SKM-1 treated with dmso at 0.1 percent for 144 hours (cell line): ENCODE results near the gene CRIP3.
"Not testable (repeated sequence)": the region's sequence is repeated elsewhere in the genome, so short reads cannot be mapped to it uniquely, and the experiment has no call there.

Experiments used
- DNase-seq: peaks from one replicate; lab custom pipeline; 2025; ENCODE audit not compliant: unreplicated experiment; lab: John Stamatoyannopoulos, UW

The CRIP3 gene

DNA sequence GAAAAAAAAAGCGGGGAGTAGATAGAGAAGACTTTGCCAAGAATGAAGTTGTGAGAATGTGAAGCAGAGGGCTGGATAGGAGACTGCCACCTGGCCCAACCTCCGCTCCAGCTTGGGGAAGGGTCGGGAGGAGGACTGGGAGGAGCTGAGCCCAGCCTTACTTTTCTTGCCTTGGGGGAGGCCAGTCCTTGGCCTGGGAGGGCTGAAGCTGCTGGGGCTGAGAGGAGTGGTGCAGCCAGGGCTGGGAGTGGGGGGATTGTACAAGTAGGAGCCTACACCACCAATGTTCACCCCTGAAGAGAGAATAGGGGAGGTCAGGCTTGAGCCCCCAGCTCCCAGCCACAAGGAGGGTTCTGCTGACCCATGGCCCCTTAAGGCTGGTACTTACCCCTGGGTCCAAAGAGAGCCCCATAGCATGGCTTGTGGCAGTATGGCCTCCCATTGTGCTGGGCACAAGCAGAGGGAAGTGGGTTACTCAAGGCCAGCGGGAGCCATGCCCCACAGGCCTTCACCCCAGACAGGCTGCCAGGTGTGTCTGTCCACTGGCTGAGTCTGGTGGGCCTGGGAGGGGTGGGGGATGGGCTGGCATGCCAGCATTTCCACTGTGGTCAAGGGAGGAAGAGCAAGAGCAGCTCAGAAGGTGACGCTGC is 1.1 kb downstream of the CRIP3 start:
- no peak for DNase-seq

DNA sequence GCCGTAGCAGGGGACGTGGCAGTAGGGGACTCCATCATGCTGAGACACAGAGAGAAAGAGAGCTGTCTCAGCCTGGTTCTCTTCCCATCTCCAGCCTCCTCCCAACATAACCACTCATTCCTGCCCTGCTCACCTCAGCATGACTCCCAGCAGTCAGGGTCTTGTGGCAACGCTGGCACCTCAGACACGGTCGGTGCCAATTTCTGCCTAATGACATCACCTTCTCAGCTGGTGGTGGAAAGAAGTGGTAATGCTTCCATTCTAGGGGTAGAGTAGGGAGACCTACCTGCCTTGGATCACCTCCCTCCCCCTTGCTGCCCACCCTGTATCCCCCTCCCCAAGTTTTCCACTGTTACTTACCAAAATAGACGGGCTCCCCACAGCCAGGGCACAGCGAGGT is 2.5 kb downstream of the CRIP3 start:
- no peak for DNase-seq

DNA sequence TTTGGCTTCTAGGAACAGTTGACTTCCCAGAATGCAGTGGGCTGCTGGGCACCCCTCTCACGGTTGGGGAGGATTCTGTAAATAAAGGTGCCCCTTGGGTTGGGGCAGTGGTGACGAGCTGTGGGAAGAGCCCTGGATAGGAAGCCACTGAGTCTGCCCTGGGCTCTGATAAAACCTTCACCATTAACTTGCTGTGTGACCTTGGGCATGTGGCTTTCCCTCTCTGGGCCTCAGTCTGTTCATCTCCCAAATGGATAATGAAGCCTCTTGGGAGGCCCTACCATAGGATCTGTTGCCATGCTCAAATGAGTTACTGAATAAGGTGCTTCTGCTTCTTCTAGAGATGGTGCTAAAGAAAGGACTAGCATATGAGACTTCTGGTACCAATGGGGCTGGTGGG is 3.7 kb downstream of the CRIP3 start:
- no peak for DNase-seq

- no peak for DNase-seq
These were observed 4.3 kb downstream of the CRIP3 start for GRCh38 chr6:43304361-43304760.

GRCh38 chr6:43303751-43304331 is 4.8 kb downstream of the CRIP3 start:
- no peak for DNase-seq

DNA sequence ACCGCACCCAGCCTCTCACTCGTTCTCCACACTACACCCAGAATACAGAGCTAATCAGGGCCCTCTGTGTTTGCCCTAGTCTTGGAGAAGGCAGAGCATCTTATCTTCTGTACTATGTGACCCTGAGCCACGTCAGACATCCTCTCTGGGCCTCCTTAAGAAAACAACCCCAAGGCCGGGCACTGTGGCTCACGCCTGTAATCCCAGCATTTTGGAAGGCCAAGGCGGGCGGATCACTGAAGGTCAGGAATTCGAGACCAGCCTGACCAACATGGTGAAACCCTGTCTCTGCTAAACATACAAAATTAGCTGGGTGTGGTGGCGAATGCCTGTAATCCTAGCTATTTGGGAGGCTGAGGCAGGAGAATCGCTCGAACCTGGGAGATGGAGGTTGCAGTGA is 5.6 kb downstream of the CRIP3 start:
- DNase-seq: not testable (repeated sequence)

DNA sequence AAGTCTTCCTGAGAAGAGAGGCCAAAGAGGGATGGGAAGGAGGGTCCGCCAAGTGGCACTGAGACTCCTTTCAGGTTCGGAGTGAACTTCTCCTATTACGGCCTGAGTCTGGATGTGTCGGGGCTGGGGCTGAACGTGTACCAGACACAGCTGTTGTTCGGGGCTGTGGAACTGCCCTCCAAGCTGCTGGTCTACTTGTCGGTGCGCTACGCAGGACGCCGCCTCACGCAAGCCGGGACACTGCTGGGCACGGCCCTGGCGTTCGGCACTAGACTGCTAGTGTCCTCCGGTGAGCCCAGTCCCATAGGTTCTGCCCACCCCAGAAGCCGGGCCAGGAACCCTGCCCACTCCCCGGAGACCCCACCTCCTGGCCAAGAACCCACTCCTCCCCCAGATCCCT is 6.5 kb downstream of the CRIP3 start:
- DNase-seq: no peak

DNA sequence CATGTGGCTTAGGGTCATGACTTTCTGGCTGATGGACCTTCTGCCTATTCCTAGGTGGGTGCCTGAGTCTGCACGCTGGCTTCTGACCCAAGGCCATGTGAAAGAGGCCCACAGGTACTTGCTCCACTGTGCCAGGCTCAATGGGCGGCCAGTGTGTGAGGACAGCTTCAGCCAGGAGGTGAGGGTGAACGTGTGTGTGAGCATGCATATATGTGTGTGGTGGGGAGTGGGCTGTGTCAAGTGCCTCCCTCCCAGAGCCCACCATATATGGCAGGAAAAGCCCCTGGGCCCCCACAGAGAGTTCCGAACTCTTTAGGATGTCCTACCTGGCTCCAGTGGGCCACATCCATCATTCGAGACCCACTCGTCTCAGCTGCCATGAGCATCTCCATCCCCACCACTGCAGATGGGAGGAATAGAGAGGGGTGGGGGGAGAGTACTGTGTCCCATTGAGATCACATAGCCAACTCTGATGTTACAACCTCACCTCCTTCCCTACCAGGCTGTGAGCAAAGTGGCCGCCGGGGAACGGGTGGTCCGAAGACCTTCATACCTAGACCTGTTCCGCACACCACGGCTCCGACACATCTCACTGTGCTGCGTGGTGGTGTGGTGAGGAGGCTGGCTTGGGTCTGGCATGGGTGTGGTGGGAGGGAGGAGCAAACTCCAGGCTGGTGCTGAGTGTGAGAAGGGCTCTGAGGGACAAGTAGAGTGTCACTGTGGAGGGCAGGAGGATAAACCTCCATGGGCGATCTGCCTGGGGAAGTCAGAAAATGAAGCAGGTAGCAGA is 7.3 kb downstream of the CRIP3 start:
- DNase-seq: no peak

- DNase-seq: no peak
These were observed 9.0 kb downstream of the CRIP3 start for GRCh38 chr6:43299338-43300293.

GRCh38 chr6:43298565-43299337 is 9.9 kb downstream of the CRIP3 start:
- no peak for DNase-seq

DNA sequence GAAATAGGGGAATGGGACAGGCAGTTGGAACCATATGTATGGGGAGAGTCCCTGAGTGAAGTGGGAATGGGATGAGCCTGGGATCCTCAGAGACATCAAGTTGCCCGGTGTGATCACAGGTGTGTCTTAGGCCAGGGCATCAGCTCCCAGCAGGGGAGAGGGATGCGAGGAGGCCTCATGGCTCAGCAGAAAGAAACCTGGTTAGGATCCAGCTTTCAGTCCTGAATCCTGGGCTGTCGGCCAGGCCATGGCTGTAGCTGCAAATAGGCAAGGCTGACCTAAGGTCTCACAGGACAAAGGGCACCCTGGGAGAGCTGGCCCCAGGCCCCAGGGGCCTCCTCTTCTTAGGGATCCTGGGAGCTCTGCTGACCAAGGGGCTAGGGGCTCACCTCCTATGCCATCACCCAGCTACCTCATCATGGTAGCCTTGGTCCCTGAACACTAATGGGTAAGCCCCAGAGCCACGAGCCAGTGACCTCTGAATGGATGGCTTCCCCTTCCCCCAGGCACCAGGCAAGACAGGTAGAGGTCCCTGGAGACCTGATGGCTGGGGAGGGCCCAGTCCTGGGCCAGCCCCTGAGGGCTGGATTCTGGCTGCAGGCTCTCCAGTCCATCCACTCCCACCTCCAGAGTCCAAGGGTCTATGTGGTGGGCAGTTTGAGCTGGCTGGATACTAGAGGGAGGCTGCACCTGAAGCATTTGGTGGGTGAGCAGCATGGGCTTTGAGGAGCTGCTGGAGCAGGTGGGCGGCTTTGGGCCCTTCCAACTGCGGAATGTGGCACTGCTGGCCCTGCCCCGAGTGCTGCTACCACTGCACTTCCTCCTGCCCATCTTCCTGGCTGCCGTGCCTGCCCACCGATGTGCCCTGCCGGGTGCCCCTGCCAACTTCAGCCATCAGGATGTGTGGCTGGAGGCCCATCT is 10.7 kb downstream of the CRIP3 start, which contains the start of gene SLC22A7:
Gene SLC22A7 (plus strand): TSS at position 617 of the 921 bp plus-strand sequence. CDS start 99 bp downstream, at position 716.
- no peak for DNase-seq

DNA sequence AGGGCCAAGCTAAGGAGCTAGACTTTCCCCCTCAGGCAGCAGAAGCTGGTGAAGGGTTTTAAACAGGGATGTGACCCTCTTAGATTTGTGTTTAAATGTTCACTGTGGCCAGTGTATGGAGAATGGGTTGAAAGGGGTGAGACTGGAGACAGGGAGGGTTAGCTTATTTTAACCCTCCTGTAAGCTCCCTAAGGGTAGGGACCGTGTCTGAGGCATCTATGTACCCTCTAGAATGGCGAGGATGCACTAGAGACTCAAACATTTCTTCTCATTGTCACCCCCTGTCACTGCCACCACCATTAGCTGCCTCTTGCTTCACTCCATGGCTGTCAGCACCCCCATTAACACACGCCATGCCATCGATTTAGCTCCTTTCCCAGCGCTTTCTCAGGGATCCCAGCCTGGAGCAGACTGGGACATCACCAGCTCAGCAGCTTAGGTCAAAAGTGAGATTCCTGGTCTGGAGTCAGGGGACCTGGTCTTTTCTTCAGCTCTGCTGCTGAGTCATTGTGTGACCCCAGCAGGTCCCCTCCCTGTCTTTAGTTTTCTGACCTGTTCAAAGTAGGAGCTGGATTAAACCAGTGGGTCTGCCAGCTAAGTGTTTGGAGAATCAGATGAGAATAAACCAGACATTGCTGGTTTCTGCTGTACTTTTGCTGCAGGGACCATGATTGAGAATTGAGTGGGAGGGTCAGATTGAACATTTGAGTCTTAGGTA is 11.7 kb downstream of the CRIP3 start:
- no peak for DNase-seq

- no peak for DNase-seq
These were observed 13.2 kb downstream of the CRIP3 start for GRCh38 chr6:43295456-43295855.

DNA sequence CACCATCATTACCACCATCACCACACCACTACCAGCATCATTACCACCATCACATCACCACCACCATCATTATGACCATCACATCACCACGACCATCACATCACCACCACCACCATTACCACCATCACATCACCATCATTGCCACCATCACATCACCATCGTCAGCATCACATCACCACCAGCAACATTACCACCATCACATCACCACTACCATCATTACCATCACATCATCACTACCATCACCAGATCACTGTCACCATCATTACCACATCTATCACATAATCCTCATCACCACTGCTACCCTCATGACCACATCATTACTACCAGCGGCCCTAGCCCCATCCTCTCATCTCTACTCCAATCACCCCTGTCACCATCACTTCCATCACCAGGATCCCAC is 14.1 kb downstream of the CRIP3 start:
- no peak for DNase-seq

GRCh38 chr6:43293698-43294097 is 14.9 kb downstream of the CRIP3 start:
- no peak for DNase-seq

GRCh38 chr6:43292763-43293318 is 15.8 kb downstream of the CRIP3 start:
- DNase-seq: no peak

- no peak for DNase-seq
These were observed 16.3 kb downstream of the CRIP3 start for GRCh38 chr6:43292341-43292740.

GRCh38 chr6:43291708-43292107 is 16.9 kb downstream of the CRIP3 start:
- no peak for DNase-seq
